ENCODE results near the gene ZBTB16. TPM values are rescaled to one million over a fixed set of nuclear protein-coding genes. Genes with fewer than 3 reads are reported as not detected.

The ZBTB16 gene
- total RNA-seq, 2 donors from 2014 or later = 2.0 to 13.7 TPM

DNA sequence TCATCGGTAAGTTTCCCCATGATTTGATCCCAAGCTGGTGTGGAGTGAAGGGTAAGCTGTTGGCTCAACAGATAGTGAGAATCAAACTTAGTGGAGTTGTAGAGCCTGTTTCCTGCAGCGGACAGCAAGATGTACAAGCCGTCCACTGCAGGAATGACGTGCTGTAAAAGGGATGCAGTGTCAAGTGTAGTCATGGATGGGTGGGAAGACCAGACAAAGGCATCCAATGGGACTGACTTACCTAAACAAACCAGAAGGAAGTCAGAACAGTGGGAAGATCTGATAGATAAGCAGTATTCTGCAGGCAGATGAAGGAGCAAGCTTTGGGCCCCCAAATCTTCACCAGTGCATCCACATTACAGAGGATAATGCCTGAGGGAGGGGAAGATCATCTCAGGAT, 8.8 kb downstream of the ZBTB16 start:
- intact Hi-C loops (cut with DNase I) = no loop called here
- no peak for DNase-seq
- H3K36me3 ChIP-seq = no peaks in the 10 kb centered on the region
- no peaks in the 10 kb centered on the region for H3K4me1 ChIP-seq
- no peak overlapping the region for H3K4me3 ChIP-seq
- H3K9ac ChIP-seq (ENCODE audit: low read depth in 2 of 2, low read length in 2 of 2) = no peak overlapping the region
- no peaks in the 10 kb centered on the region for H3K27me3 ChIP-seq
- no peaks in the 10 kb centered on the region for H3K9me3 ChIP-seq
- no peak overlapping the region for H3K27ac ChIP-seq
- TF ChIP-seq, protein P1, sequence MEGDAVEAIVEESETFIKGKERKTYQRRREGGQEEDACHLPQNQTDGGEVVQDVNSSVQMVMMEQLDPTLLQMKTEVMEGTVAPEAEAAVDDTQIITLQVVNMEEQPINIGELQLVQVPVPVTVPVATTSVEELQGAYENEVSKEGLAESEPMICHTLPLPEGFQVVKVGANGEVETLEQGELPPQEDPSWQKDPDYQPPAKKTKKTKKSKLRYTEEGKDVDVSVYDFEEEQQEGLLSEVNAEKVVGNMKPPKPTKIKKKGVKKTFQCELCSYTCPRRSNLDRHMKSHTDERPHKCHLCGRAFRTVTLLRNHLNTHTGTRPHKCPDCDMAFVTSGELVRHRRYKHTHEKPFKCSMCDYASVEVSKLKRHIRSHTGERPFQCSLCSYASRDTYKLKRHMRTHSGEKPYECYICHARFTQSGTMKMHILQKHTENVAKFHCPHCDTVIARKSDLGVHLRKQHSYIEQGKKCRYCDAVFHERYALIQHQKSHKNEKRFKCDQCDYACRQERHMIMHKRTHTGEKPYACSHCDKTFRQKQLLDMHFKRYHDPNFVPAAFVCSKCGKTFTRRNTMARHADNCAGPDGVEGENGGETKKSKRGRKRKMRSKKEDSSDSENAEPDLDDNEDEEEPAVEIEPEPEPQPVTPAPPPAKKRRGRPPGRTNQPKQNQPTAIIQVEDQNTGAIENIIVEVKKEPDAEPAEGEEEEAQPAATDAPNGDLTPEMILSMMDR (IDR thresholded peaks at IDR 0.05) = no peak

DNA sequence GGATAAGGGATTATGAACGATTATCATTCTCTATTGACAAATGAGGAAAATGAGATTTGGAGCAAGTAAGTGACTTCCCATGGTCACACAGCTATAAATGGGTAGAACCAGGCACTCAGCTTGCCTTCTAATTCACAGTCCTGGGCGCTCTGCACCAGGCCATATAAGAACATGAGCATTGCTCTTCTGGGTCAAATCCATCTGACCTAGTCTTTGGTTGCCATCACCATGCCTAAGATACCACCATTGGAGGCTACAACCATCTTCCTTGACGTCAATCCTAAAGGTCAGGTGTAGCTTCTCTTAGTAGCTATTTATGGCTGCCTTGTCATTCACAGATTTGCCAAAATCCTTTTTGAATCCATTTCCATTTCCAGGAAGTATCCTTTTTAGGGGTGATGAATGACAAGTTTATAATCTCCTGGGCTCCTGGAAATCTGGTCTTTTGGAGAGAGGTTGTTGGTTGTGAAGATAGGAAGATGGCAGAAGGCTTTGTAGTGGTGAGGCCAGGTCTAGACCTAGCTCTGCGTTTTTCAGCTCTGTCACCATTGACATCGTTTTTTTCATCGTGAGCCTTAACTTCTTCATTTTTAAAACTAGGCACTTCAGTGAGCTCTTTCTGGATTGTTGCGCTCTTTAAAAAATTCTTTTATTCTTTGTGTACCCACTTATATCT, 11.1 kb downstream of the ZBTB16 start:
- no peak overlapping the region for H3K27ac ChIP-seq
- no peak overlapping the region for H3K4me3 ChIP-seq
- DNase-seq = no peak
- H3K9ac ChIP-seq (ENCODE audit: low read depth in 2 of 2, low read length in 2 of 2) = no peak overlapping the region
- H3K36me3 ChIP-seq = no peaks in the 10 kb centered on the region
- H3K4me1 ChIP-seq = no peaks in the 10 kb centered on the region
- TF ChIP-seq, protein P1 (IDR thresholded peaks at IDR 0.05) = no peak
- H3K27me3 ChIP-seq = no peaks in the 10 kb centered on the region
- intact Hi-C loops (cut with DNase I) = no loop called here
- no peaks in the 10 kb centered on the region for H3K9me3 ChIP-seq

DNA sequence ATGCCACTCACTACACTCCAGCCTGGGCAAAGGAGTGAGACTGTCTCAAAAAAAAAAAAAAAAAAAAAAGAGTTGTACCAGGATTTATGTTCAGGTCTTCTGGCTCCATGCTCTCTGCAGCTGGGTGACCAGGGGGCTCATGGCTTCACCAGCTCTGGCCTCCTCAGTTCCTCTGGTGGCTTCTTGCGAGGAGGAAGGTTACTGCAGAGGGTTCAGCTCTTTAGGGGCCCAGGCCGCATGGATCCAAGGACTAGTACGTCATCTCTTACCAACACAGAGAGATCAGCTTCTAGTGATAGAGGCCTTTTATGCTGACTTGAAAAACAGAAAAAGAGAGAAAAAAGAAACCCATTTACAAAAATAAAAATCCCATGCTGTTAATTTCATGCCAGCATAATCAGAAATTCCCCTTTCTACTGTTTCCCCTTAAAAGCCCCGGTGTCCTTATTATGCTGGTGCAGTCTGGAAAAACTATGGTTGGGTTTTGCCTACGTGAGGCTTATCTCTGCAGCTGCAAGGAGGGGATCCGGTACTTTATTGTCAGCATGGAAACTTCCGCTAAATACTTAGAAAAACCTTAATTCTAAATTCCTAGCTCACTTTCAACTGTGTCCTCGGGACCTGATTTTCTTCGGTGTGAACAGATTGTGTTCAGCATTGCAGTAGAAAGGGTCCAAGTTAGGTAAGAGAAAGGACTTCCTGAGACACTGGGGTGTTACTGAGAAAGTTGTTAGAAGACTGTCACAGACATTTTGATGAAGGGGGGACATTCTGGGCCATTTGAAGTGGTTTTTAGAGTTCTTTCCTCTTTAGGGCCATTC, 13.7 kb downstream of the ZBTB16 start:
- Histone ChIP-seq H3K27me3 (no peaks in the 10 kb centered on the region), H3K9me3 (no peaks in the 10 kb centered on the region), H3K4me3 (no peak overlapping the region), H3K9ac (ENCODE audit: low read depth in 2 of 2, low read length in 2 of 2) (no peak overlapping the region), H3K27ac (no peak overlapping the region), H3K36me3 (no peaks in the 10 kb centered on the region), H3K4me1 (peaks cover 2% of the 10 kb centered on the region)
- no peak for DNase-seq
- intact Hi-C loops (cut with DNase I) = no loop called here
- TF ChIP-seq, protein P1 (IDR thresholded peaks at IDR 0.05) = no peak

DNA sequence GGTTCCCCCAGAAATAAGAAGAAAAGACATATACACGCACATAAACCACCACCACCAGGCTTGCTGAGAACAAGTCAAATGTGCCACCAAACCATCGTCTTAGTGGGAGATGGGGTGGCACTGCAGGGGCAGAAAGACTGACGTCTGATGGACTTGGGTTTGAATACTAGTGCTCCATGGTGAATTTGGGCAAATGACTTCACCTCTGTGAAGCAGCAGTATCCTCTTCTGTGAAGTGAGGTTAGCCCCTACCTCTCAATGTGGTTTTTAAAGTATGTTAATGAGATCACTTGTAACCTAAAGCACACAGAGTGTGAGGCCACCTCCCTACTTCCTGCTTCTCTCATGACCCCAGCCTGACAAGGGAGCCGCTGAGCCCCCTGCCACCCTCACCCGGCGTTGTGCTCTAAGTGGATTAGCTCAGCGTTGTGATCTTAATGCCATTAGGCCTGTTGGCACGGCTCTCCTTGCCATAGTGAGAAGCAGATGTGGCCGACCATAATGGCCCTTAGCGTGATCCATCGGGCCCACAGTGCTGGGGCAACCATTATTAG, 14.4 kb downstream of the ZBTB16 start:
- no peak overlapping the region for H3K27ac ChIP-seq
- intact Hi-C loops (cut with DNase I) = no loop called here

More for the DNA sequence above, 14.4 kb downstream of the ZBTB16 start:
- Histone ChIP-seq H3K4me3 (no peak overlapping the region), H3K27me3 (no peaks in the 10 kb centered on the region), H3K4me1 (peaks cover 4% of the 10 kb centered on the region), H3K9me3 (no peaks in the 10 kb centered on the region), H3K9ac (ENCODE audit: low read depth in 2 of 2, low read length in 2 of 2) (no peak overlapping the region), H3K36me3 (no peaks in the 10 kb centered on the region)
- no peak for DNase-seq
- TF ChIP-seq, protein P1 (IDR thresholded peaks at IDR 0.05) = no peak
